ENCODE measurements around the gene KLHL10.
"Not testable (repeated sequence)": the region's sequence is repeated elsewhere in the genome, so short reads cannot be mapped to it uniquely, and the experiment has no call there.

The KLHL10 gene

GRCh38 chr17:41851382-41851781 lies 13.8 kb downstream of the KLHL10 start:
- DNase-seq, result not testable (repeated sequence)

DNA sequence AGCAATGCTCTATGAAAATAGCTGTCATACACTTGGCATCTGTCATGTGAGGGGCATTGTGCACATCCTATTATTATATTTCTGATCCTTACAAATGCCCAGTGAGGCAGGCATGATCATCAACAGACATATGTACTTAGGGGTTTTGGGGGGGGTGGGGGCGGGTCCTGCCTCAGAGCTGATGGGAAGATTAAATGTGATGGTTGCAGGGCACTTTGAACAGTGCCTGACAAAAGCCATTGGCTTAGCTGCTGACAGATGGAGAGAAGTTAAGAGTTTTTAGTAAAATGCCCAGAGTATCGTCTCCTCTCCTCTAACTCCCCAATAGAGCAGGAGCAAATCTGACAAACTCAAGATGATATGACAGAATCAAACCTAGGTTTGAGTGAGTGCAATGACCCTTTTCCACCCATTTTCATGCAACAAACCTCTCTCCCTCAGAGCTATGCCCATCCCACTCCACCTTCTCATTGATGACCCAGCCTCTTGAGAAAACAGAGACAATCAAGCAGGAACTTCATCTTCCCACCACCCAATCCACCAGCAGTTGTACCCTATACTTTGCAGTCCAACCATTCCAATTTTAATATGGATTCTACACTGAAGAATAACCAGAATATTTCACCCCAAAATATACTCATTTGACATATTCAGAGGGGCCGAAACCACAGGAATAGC lies 22.8 kb downstream of the KLHL10 start:
- DNase-seq, result no peak

GRCh38 chr17:41863074-41863848 lies 25.6 kb downstream of the KLHL10 start:
- no peak for DNase-seq

- DNase-seq, result no peak
Observed at GRCh38 chr17:41864498-41864835, 26.8 kb downstream of the KLHL10 start.

DNA sequence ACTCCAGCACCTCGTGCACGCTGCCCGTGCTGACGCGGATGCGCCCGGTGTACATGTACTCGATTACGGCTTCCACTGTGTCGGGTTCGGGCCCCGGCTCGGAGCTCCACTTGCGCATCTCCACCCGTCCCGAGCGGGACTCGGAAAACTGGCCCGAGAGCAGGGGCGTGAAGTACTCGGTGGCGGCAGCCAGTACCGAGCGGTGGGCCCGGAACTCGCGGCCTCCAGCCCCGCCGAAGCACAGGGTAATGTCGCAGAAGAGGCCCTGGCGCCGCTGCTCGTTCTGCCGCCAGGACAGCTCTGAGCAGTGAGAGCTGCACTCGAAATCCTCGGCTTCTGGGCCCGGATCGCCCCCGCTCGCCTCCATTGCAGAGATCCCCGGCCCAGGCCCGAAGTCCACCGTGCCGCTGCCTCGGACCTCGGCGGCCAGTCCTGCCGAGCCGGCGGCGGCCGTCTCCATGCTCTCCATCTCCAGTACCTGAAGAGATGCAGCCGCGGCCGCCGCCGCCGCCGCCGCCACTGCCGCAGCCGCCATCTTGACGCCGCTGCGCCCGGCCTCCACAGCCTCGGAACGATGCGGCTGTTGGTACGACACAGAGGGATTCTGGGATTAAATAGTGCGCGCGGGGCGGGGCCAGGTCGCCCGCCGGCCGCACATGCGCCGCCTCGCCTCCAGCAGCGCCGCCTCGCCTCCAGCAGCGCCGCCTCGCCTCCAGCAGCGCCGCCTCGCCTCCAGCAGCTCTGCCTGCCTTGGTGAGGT lies 27.4 kb downstream of the KLHL10 start, which contains the start of gene KLHL11:
TSS of gene KLHL11 (minus strand) at position 588 of the 760 bp plus-strand sequence. CDS start at position 535, 53 bp downstream.
- DNase-seq, result peak; percentile 97

- no peak for DNase-seq
Observed at GRCh38 chr17:41865596-41865893, 27.9 kb downstream of the KLHL10 start.

DNA sequence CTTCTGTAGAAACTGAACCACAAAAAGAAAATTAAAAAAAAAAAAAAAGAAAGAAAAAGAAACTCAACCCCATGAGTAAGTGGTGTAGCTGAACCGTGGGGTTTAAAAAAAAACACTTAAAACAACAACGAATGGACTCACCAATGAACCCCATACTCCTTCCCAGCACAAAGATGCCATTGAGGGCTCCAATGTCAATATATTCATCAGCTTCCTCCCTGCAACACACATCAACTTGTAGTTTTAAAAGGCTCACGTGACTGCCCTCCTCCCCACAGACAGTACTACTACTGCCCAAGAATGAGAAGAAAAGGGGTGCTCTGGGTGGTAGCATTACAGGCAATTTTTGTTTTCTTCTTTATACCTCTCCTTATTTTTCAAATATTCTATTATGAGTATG lies 30.9 kb downstream of the KLHL10 start:
- no peak for DNase-seq

- no peak for DNase-seq
Observed at GRCh38 chr17:41869426-41869825, 31.8 kb downstream of the KLHL10 start.

- DNase-seq, result no peak
Observed at GRCh38 chr17:41870097-41870496, 32.5 kb downstream of the KLHL10 start.

DNA sequence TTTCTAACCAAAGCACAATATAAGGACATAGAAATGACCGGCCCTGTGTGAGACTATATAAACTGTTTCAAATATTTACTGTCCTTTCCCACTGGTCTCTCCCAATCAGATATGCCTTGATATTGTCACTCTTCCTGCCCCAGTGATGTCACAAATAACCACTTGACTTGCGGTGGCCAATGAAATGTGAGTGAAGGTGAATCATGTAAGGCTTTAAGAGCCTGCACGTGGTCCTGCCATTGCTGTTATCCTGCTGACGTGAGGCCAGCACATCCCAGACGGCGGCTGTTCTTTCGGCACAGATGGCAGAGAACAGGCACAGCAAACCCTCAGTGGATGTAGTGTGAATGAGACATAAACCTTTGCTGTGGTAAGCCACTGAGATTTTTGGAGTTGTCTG lies 33.0 kb downstream of the KLHL10 start:
- no peak for DNase-seq

DNA sequence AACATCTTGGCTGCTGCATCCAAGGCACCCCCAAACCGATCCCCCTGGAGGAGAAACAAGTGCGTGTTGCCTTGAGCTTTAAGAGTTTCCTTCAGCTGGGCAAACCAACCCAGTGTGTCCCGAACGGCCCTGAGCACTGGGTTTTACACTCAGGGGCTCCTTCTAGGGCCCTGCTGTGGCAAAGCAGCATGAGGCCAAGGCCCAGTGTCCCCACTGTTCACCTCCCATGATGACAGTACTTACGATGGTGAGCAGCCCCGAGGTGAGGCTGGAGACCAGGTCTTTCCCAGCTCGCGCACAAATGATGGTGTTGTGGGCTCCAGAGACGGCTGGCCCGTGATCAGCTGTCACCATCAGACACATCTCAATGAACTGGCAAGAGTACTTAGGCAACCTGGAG lies 34.2 kb downstream of the KLHL10 start:
- no peak for DNase-seq

- DNase-seq, result no peak
Observed at GRCh38 chr17:41873559-41874292, 36.1 kb downstream of the KLHL10 start.

- not testable (repeated sequence) for DNase-seq
Observed at GRCh38 chr17:41874293-41874670, 36.7 kb downstream of the KLHL10 start.

- DNase-seq, result no peak
Observed at GRCh38 chr17:41880130-41880529, 42.5 kb downstream of the KLHL10 start.

GRCh38 chr17:41882756-41883155 lies 45.1 kb downstream of the KLHL10 start:
- DNase-seq, result no peak

- peak; percentile 9 for DNase-seq
Observed at GRCh38 chr17:41885733-41886132, 48.1 kb downstream of the KLHL10 start.

DNA sequence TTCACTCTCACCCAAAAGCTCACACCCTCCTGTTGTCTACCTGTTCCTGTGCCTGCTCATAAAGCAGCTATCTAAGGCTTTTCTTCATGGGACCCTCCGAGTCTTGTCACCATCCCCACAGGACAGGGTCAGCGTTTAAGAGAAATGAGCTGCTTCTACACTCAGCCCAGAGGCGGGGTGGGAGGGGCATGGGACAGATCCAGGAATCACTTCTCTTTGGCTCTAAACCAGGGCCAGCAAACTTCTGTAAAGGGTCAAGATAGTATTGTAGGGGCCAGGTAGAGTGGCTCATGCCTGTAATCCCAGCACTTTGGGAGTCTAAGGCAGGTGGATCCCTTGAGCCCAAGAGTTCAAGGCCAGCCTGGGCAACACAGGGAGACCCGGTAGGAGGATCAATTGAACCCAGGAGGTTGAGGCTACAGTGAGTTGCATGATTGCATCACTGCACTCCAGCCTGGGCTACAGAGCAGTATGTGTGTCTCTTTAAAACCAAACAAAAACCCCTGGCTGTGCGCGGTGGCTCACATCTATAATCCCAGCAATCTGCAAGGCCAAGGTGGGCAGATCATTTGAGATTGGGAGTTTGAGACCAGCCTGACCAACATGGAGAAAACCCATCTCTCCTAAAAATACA lies 50.8 kb downstream of the KLHL10 start:
- no peak for DNase-seq

- DNase-seq, result no peak
Observed at GRCh38 chr17:41891135-41892020, 53.8 kb downstream of the KLHL10 start.

GRCh38 chr17:41892021-41892376 lies 54.4 kb downstream of the KLHL10 start:
- DNase-seq, result no peak

DNA sequence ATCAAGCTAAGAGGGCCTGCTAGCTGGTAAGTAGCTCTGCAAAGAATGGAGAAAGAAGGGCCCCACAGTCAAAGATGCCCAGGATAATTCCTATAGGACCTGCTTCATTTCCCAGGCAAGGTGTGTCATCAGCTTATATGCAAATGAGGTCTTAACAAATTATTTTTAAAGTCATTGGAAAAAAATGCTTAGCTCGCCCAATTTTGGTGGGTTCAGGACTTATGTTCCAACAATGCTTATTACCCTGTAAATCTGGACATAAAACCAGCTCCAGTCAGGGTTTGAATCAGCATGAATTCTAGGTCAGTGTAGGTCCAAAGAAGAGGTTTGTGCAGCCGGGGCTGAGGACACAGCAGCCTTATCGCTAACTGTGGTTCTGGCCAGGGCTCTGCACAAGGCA lies 55.8 kb downstream of the KLHL10 start:
- DNase-seq, result no peak

DNA sequence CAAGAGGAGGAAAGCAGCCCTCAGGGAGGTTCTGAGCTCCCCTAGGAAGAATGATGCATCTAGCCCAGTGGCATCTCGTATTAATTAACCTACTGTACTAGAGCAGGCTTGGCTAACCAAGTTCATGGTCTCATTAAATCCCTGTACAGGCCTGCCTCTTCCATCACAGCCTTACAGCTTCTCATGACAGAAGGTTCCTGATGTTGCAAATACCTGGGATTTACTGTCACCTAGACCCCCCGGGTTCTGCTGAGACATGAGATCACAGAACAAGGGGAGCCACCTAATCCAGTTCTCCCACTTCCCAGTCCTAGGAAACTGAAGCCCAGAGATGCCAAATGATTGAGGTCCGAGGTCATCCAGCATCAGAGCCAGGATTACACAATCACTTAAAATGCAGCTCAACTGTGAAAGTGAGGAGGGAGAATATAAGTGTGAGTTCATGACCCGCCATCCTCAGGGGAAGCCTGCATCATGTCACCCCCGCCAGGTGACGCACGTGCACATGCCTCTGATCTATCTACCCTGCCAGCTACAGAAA lies 57.2 kb downstream of the KLHL10 start:
- DNase-seq, result no peak
